C4-2B (cell line): ENCODE results near the gene JAK1.
"Not testable (repeated sequence)": the region's sequence is repeated elsewhere in the genome, so short reads cannot be mapped to it uniquely, and the experiment has no call there.

Experiments
- H3K27ac ChIP-seq: fragments of 450-650 bp; 2 replicates; pipeline ENCODE4 v1.5.1; 2017
- CTCF ChIP-seq: fragments of 450-650 bp; conservative IDR thresholded peaks from 2 replicates; pipeline ENCODE4 v1.5.1; 2017; ENCODE audit warnings: mild to moderate bottlenecking
- ZFX ChIP-seq: fragments of 450-650 bp; IDR thresholded peaks from 2 replicates; pipeline ENCODE4 v1.6.1; 2017

JAK1 gene

GRCh38 chr1:64922336-64922735 is 44.0 kb downstream of the JAK1 start:
- no peak overlapping the region for H3K27ac ChIP-seq
- no peak for TF ChIP-seq CTCF
- TF ChIP-seq ZFX = no peak

GRCh38 chr1:64921771-64922170 is 44.6 kb downstream of the JAK1 start:
- no peak overlapping the region for H3K27ac ChIP-seq
- TF ChIP-seq CTCF = no peak
- no peak for TF ChIP-seq ZFX

GRCh38 chr1:64920941-64921589 is 45.3 kb downstream of the JAK1 start:
- TF ChIP-seq ZFX = no peak
- no peak for TF ChIP-seq CTCF
- no peak overlapping the region for H3K27ac ChIP-seq

GRCh38 chr1:64919120-64919519 is 47.2 kb downstream of the JAK1 start:
- not testable (repeated sequence) for H3K27ac ChIP-seq

GRCh38 chr1:64917907-64918306 is 48.4 kb downstream of the JAK1 start:
- TF ChIP-seq ZFX (no peak), CTCF (no peak)
- H3K27ac ChIP-seq = no peak overlapping the region

GRCh38 chr1:64917328-64917861 is 49.0 kb downstream of the JAK1 start:
- TF ChIP-seq ZFX = no peak
- TF ChIP-seq CTCF = no peak
- H3K27ac ChIP-seq = no peak overlapping the region

- H3K27ac ChIP-seq = no peak overlapping the region
- TF ChIP-seq CTCF (no peak), ZFX (no peak)
Observed at GRCh38 chr1:64915381-64916274, 50.7 kb downstream of the JAK1 start.
